Panc1 (cell line): ENCODE results near the gene JDP2. TPM values are rescaled to one million over a fixed set of nuclear protein-coding genes. Genes with fewer than 3 reads are reported as not detected.

Experiments used
- ATAC-seq: fragments of 200-7000 bp; cut with Tn5 transposase; 2 replicates; pipeline ENCODE4 v1.9.1; 2020; ENCODE audit warnings: mild to moderate bottlenecking, moderate library complexity
- BruUV-seq: library from RNA; stranded (reverse); fragments of 400-500 nt; replicated peaks from 2 replicates; lab custom pipeline; 2021; lab: Mats Ljungman, UMichigan
- CTCF ChIA-PET: fragments of 300-600 bp; sonication (Branson Sonifier 250); formaldehyde crosslinking; loops from one replicate; lab custom pipeline; 2022; ENCODE audit warnings: antibody characterized with exemption; lab: Charles Lee
- POLR2A ChIA-PET: fragments of 300-600 bp; sonication (Branson Sonifier 250); formaldehyde crosslinking; loops from one replicate; lab custom pipeline; 2022; ENCODE audit warnings: antibody characterized with exemption; lab: Charles Lee
- DNase-seq: peaks from one replicate; pipeline ENCODE4 v3.0.0-alpha.2; 2010; ENCODE audit warnings: low read depth, low spot score
- H3K27ac ChIP-seq: 2 replicates; pipeline ENCODE4 v1.5.1; 2011; ENCODE audit warnings: mild to moderate bottlenecking, low read length, inconsistent platforms
- H3K27me3 ChIP-seq: fragments of 200-500 bp; sonication (Bioruptor generic); 2 replicates; pipeline ENCODE4 v1.6.0; 2014; ENCODE audit warnings: low read length, inconsistent platforms; ENCODE audit not compliant: control insufficient read depth, insufficient read depth
- H3K36me3 ChIP-seq: fragments of 200-500 bp; sonication (Bioruptor generic); 2 replicates; pipeline ENCODE4 v1.5.1; 2014; ENCODE audit warnings: inconsistent platforms, mild to moderate bottlenecking, low read length, moderate library complexity; ENCODE audit not compliant: control insufficient read depth, insufficient read depth
- H3K4me1 ChIP-seq: 2 replicates; pipeline ENCODE4 v1.5.1; 2011; ENCODE audit warnings: inconsistent platforms, mild to moderate bottlenecking, low read length, moderate library complexity; ENCODE audit not compliant: control insufficient read depth, insufficient read depth
- H3K4me3 ChIP-seq, 2 experiments: 2 replicates each; pipeline ENCODE4 v1.5.1; 2011 to 2012; ENCODE audit warnings: low read depth in 2 of 2, low read length in 2 of 2, mild to moderate bottlenecking in 2 of 2, inconsistent platforms in 1 of 2, moderate library complexity in 1 of 2
- H3K9me3 ChIP-seq: fragments of 200-500 bp; sonication (Bioruptor generic); 2 replicates; pipeline ENCODE4 v1.5.1; 2014; ENCODE audit warnings: low read depth, mild to moderate bottlenecking, inconsistent platforms, low read length, moderate library complexity; ENCODE audit not compliant: control insufficient read depth, insufficient read depth
- POLR2AphosphoS5 ChIP-seq: IDR thresholded peaks from 2 replicates; pipeline ENCODE4 v1.6.1; 2012; ENCODE audit warnings: mild to moderate bottlenecking, low read depth, low read length, moderate library complexity
- SIN3A ChIP-seq: IDR thresholded peaks from 2 replicates; pipeline ENCODE4 v1.6.1; 2012; ENCODE audit warnings: low read depth, mild to moderate bottlenecking, low read length, moderate library complexity, borderline replicate concordance; ENCODE audit not compliant: insufficient read depth
- TCF7L2 ChIP-seq: IDR thresholded peaks from 2 replicates; pipeline ENCODE4 v1.6.1; 2011; ENCODE audit warnings: mild to moderate bottlenecking, low read depth, low read length, inconsistent platforms
- in situ Hi-C: cut with HindIII; loops from 2 replicates; pipeline ENCODE4 v1.10.0; 2016; ENCODE audit warnings: low sequenced_read_pairs, low pct_unique_long_range_greater_than_20kb
- intact Hi-C: fragments of 100-400 bp; cut with micrococcal nuclease; formaldehyde crosslinking; loops from one replicate; pipeline ENCODE4 v1.10.0; 2022; ENCODE audit not compliant: unreplicated experiment
- total RNA-seq: library from RNA; stranded (reverse); gene quantifications from one replicate; pipeline ENCODE4 v1.2.1, GENCODE V29; 2021; ENCODE audit not compliant: unreplicated experiment
- TF ChIP-seq, protein P1 (sequence below): fragments of 450-650 bp; IDR thresholded peaks from 2 replicates; pipeline ENCODE4 v1.5.1; 2017; ENCODE audit warnings: mild to moderate bottlenecking
- TF ChIP-seq, protein P2 (sequence below), 2 experiments: IDR thresholded peaks; 2 replicates each; pipeline ENCODE4 v1.6.1; 2011 to 2012; ENCODE audit warnings: low read depth in 2 of 2, control low read depth in 1 of 2, low read length in 1 of 2, mild to moderate bottlenecking in 1 of 2, moderate library complexity in 1 of 2; ENCODE audit not compliant: insufficient read depth in 1 of 2

The JDP2 gene
- total RNA-seq, 1 experiment from 2014 or later = 17.5 TPM

DNA sequence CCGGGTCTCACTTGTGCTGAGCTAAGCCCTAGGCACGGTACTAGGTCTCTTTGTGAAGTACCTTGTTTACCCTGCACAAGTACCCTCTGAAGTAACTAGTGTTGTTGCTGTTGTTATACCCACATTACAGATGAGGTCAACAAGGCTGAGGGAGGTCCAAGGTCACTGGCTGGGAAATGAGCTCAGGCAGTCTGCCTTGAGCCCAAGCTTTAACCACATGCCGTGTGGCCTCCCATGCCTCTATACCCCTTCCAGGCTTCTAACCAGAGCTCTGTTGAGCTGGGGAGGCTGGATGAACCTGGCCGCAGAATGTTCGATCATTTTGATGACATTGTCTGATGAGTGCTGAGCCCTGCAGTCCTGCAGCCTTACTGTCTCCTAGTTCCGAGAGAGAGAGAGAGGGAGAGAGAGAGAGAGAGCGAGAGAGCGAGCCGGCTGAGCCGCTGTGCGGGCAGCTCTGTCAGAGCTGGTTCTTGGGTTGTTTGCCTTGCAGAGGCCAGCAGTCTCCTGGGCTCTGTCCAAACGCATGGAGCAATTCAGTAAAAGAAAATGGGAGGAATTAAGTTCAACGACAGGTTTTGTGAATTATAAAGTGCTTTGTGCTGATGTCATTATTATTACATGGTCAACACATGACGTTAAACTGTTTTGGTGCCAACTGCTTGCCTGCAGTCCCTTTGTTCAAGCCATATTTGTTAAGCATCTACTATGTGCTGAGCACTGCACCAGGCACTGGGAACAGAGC is 13.1 kb downstream of the JDP2 start:
- in situ Hi-C loops = no loop called here
- DNase-seq (no peak), ATAC-seq (no peak)
- intact Hi-C loops = no loop called here
- H3K36me3 ChIP-seq = no peaks in the 10 kb centered on the region
- ChIA-PET CTCF (no interaction called here), POLR2A (interaction anchor here (0.6 kb wide), 1 partner anchor 222 kb away, joined by 4 read pairs; no protein-coding TSS in a partner anchor)
- BruUV-seq = no TSS peak
- TF ChIP-seq TCF7L2 = no peak
- TF ChIP-seq, protein P1, sequence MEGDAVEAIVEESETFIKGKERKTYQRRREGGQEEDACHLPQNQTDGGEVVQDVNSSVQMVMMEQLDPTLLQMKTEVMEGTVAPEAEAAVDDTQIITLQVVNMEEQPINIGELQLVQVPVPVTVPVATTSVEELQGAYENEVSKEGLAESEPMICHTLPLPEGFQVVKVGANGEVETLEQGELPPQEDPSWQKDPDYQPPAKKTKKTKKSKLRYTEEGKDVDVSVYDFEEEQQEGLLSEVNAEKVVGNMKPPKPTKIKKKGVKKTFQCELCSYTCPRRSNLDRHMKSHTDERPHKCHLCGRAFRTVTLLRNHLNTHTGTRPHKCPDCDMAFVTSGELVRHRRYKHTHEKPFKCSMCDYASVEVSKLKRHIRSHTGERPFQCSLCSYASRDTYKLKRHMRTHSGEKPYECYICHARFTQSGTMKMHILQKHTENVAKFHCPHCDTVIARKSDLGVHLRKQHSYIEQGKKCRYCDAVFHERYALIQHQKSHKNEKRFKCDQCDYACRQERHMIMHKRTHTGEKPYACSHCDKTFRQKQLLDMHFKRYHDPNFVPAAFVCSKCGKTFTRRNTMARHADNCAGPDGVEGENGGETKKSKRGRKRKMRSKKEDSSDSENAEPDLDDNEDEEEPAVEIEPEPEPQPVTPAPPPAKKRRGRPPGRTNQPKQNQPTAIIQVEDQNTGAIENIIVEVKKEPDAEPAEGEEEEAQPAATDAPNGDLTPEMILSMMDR = no peak
- no peak for TF ChIP-seq POLR2AphosphoS5
- TF ChIP-seq, protein P2, sequence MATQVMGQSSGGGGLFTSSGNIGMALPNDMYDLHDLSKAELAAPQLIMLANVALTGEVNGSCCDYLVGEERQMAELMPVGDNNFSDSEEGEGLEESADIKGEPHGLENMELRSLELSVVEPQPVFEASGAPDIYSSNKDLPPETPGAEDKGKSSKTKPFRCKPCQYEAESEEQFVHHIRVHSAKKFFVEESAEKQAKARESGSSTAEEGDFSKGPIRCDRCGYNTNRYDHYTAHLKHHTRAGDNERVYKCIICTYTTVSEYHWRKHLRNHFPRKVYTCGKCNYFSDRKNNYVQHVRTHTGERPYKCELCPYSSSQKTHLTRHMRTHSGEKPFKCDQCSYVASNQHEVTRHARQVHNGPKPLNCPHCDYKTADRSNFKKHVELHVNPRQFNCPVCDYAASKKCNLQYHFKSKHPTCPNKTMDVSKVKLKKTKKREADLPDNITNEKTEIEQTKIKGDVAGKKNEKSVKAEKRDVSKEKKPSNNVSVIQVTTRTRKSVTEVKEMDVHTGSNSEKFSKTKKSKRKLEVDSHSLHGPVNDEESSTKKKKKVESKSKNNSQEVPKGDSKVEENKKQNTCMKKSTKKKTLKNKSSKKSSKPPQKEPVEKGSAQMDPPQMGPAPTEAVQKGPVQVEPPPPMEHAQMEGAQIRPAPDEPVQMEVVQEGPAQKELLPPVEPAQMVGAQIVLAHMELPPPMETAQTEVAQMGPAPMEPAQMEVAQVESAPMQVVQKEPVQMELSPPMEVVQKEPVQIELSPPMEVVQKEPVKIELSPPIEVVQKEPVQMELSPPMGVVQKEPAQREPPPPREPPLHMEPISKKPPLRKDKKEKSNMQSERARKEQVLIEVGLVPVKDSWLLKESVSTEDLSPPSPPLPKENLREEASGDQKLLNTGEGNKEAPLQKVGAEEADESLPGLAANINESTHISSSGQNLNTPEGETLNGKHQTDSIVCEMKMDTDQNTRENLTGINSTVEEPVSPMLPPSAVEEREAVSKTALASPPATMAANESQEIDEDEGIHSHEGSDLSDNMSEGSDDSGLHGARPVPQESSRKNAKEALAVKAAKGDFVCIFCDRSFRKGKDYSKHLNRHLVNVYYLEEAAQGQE (IDR thresholded peaks at IDR 0.05; ENCODE audit: insufficient read depth in 1 of 2, low read depth in 2 of 2, low read length in 1 of 2) = no peak
- no peak for TF ChIP-seq SIN3A
- no peak overlapping the region for H3K27ac ChIP-seq
- no peaks in the 10 kb centered on the region for H3K27me3 ChIP-seq
- H3K9me3 ChIP-seq = no peaks in the 10 kb centered on the region
- no peaks in the 10 kb centered on the region for H3K4me1 ChIP-seq
- no peak overlapping the region for H3K4me3 ChIP-seq

DNA sequence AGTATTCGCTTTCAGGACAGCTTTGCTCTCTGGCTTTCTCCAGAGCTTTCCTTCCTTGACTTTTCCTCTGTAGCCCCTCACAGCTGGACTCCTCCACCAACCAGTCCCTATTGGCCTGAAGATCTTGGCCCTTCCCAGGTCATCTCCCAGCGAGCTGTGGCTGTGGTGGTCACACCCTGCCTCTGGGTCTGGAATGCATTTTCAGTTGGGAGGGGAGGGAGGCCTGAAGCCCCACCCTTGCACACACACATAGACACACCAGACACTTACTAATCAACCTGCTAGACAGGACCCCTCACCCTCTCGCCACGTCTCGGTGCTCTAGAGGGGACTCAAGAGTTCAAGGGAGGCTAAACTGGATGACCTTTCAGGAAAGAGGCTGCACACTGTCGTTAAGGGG is 13.9 kb downstream of the JDP2 start:
- ATAC-seq (no peak), DNase-seq (no peak)
- no peaks in the 10 kb centered on the region for H3K9me3 ChIP-seq
- H3K27ac ChIP-seq = no peak overlapping the region
- no peaks in the 10 kb centered on the region for H3K36me3 ChIP-seq
- H3K27me3 ChIP-seq = no peaks in the 10 kb centered on the region
- ChIA-PET CTCF (no interaction called here), POLR2A (no interaction called here)
- no peak overlapping the region for H3K4me3 ChIP-seq
- no peaks in the 10 kb centered on the region for H3K4me1 ChIP-seq
- intact Hi-C loops (no loop called here), in situ Hi-C loops (no loop called here)
- TF ChIP-seq, protein P1 = no peak
- TF ChIP-seq, protein P2 (IDR thresholded peaks at IDR 0.05; ENCODE audit: insufficient read depth in 1 of 2, low read depth in 2 of 2, low read length in 1 of 2) = no peak
- TF ChIP-seq TCF7L2 (no peak), POLR2AphosphoS5 (no peak), SIN3A (no peak)
- no TSS peak for BruUV-seq
